ENCODE data around the gene IDI1. TPM values are rescaled to one million over a fixed set of nuclear protein-coding genes. Genes with fewer than 3 reads are reported as not detected.

IDI1 gene
- polyA plus RNA-seq, 1 of the 3 experiments (the other 2 are of a cell fraction), result 15.9 TPM

DNA sequence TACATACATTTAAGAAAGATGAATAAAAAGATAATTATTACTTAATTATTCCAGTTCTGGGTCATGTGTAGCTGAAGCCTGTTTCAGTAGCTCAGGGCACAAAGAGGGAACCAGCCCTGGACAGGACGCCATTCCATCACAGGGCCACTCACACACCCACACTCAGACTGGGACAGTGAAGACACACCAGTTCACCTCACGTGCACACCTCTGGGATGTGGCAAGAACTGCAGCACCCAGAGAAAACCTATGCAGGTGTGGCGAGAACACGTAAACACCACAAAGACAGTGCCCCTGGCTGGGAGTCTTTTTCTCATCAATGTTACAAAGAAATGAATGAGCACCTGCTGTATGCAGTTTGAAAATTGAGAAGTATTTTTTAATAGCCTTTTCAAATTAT lies 1.6 kb upstream of the IDI1 start:
- Histone ChIP-seq H2AFZ (ENCODE audit: low read depth) (no peak overlapping the region), H3F3A (replicated peaks; ENCODE audit: insufficient read depth) (peaks cover 15% of the 10 kb centered on the region), H3K27ac (ENCODE audit: low read depth in 2 of 2, low read length in 1 of 2) (peak overlapping the region; percentile 99), H3K4me3 (ENCODE audit: low read depth in 2 of 2, low read length in 1 of 2) (peak overlapping the region; percentile 90 to 92; a peak in 3 of 4 replicates), H3K36me3 (replicated peaks in 1 of 2; ENCODE audit: control insufficient read depth in 1 of 2, insufficient read depth in 2 of 2, low read length in 1 of 2) (peaks cover 25 to 34% of the 10 kb centered on the region in 2 experiments), H3K9me2 (no peaks in the 10 kb centered on the region), H3K9me3 (no peaks in the 10 kb centered on the region), H3K27me3 (ENCODE audit: insufficient read depth) (no peaks in the 10 kb centered on the region), H3K9ac (peak overlapping the region; percentile 97; the same call in 1 of the 2 replicates), H3K79me2 (ENCODE audit: insufficient read depth) (peaks cover 79% of the 10 kb centered on the region), H3K4me1 (ENCODE audit: control insufficient read depth in 1 of 2, insufficient read depth in 2 of 2, low read depth in 1 of 2, low read length in 1 of 2) (peaks cover 19 to 23% of the 10 kb centered on the region in 2 experiments; a peak in 3 of 4 replicates), H3K4me2 (peak overlapping the region; percentile 77), H4K20me1 (ENCODE audit: insufficient read depth) (peaks cover 27% of the 10 kb centered on the region)
- TF ChIP-seq JUND (IDR thresholded peaks at IDR 0.05) (no peak), GABPA (IDR thresholded peaks at IDR 0.05; ENCODE audit: low read depth) (no peak), RXRA (IDR thresholded peaks at IDR 0.05; ENCODE audit: borderline replicate concordance, low read depth) (no peak), CHD2 (IDR thresholded peaks at IDR 0.05; ENCODE audit: low read length, partially characterized antibody) (no peak), SMC3 (IDR thresholded peaks at IDR 0.05; ENCODE audit: low read depth, low read length) (no peak), RAD21 (IDR thresholded peaks at IDR 0.05; ENCODE audit: low read length) (no peak), SIN3A (IDR thresholded peaks at IDR 0.05; ENCODE audit: borderline replicate concordance, low read depth, low read length) (no peak), MEF2A (IDR thresholded peaks at IDR 0.05; ENCODE audit: borderline replicate concordance, low read depth) (no peak), RFX5 (IDR thresholded peaks at IDR 0.05; ENCODE audit: low read length) (no peak), POLR2AphosphoS5 (IDR thresholded peaks at IDR 0.05; ENCODE audit: low read depth, low read length) (no peak)
- TF ChIP-seq, protein P1, sequence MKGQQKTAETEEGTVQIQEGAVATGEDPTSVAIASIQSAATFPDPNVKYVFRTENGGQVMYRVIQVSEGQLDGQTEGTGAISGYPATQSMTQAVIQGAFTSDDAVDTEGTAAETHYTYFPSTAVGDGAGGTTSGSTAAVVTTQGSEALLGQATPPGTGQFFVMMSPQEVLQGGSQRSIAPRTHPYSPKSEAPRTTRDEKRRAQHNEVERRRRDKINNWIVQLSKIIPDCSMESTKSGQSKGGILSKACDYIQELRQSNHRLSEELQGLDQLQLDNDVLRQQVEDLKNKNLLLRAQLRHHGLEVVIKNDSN (IDR thresholded peaks at IDR 0.05; ENCODE audit: borderline replicate concordance, low read depth), result no peak
- TF ChIP-seq, protein P2, sequence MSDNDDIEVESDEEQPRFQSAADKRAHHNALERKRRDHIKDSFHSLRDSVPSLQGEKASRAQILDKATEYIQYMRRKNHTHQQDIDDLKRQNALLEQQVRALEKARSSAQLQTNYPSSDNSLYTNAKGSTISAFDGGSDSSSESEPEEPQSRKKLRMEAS (IDR thresholded peaks at IDR 0.05; ENCODE audit: low read depth), result no peak
- TF ChIP-seq, protein P3, sequence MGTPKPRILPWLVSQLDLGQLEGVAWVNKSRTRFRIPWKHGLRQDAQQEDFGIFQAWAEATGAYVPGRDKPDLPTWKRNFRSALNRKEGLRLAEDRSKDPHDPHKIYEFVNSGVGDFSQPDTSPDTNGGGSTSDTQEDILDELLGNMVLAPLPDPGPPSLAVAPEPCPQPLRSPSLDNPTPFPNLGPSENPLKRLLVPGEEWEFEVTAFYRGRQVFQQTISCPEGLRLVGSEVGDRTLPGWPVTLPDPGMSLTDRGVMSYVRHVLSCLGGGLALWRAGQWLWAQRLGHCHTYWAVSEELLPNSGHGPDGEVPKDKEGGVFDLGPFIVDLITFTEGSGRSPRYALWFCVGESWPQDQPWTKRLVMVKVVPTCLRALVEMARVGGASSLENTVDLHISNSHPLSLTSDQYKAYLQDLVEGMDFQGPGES (IDR thresholded peaks at IDR 0.05; ENCODE audit: low read depth, low read length), result no peak
- DNase-seq, result no peak
- ChIA-PET CTCF (no interaction called here), POLR2A (no interaction called here)
- WGBS (ENCODE audit: low lambda C conversion rate), result 62% methylated on average over 4 of the region's 4 CpGs

DNA sequence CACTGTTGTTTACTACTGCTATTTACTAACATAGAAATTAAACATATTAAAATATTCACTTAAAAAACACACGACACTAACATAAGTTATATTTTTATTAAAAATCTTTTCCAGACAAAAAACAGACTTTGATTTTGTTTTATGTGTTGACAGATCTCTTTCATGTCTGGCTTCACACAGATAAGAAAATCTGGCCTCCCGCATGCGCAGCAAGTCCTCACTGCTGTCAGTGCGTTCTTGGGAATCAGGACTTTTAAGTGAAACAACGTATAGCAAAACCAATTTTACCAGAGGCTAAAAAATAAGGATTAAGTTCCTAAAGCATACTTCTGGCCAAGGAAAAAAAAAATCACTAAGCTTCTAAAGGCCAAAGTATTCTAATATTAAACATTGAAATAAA lies 1.2 kb upstream of the IDI1 start:
- Histone ChIP-seq H3K27ac (ENCODE audit: low read depth in 2 of 2, low read length in 1 of 2) (peak overlapping the region; percentile 99), H3K79me2 (ENCODE audit: insufficient read depth) (peaks cover 79% of the 10 kb centered on the region), H3K4me3 (ENCODE audit: low read depth in 2 of 2, low read length in 1 of 2) (peak overlapping the region; percentile 90 to 92), H3K27me3 (ENCODE audit: insufficient read depth) (no peaks in the 10 kb centered on the region), H3K9me3 (no peaks in the 10 kb centered on the region), H4K20me1 (ENCODE audit: insufficient read depth) (peaks cover 26% of the 10 kb centered on the region), H3F3A (replicated peaks; ENCODE audit: insufficient read depth) (peaks cover 14% of the 10 kb centered on the region), H3K36me3 (replicated peaks in 1 of 2; ENCODE audit: control insufficient read depth in 1 of 2, insufficient read depth in 2 of 2, low read length in 1 of 2) (peaks cover 25 to 33% of the 10 kb centered on the region in 2 experiments), H3K9me2 (no peaks in the 10 kb centered on the region), H3K9ac (peak overlapping the region; percentile 97; the same call in 1 of the 2 replicates), H3K4me1 (ENCODE audit: control insufficient read depth in 1 of 2, insufficient read depth in 2 of 2, low read depth in 1 of 2, low read length in 1 of 2) (peaks cover 16 to 20% of the 10 kb centered on the region in 2 experiments; a peak in 3 of 4 replicates), H2AFZ (ENCODE audit: low read depth) (peak overlapping the region; percentile 77; the same call in 1 of the 2 replicates), H3K4me2 (peak overlapping the region; percentile 77)
- ChIA-PET CTCF (no interaction called here), POLR2A (interaction anchor here (1.6 kb wide), 1 partner anchor 119 kb away, joined by 7 read pairs; the partner anchor contains the start of gene LARP4B)
- DNase-seq, result no peak
- 31% methylated on average over 5 of the region's 5 CpGs for WGBS (ENCODE audit: low lambda C conversion rate)
- TF ChIP-seq FOXM1 (IDR thresholded peaks at IDR 0.05; ENCODE audit: low read depth), result no peak
- peak; percentile 65 for TF ChIP-seq NRF1 (IDR thresholded peaks at IDR 0.05; ENCODE audit: low read depth, low read length)
- TF ChIP-seq RAD21 (IDR thresholded peaks at IDR 0.05; ENCODE audit: low read length), result no peak
- TF ChIP-seq JUND (IDR thresholded peaks at IDR 0.05), result no peak
- TF ChIP-seq POLR2AphosphoS5 (IDR thresholded peaks at IDR 0.05; ENCODE audit: low read depth, low read length), result no peak
